HepG2 (cell line): ENCODE measurements around the gene KITLG. TPM values are rescaled to one million over a fixed set of nuclear protein-coding genes. Genes with fewer than 3 reads are reported as not detected.

Experiments used
- ATAC-seq: fragments of 200-7000 bp; cut with Tn5 transposase; 3 replicates; pipeline ENCODE4 v1.9.1; 2020; ENCODE audit warnings: mild to moderate bottlenecking, moderate library complexity
- BruUV-seq: library from RNA; stranded (reverse); fragments of 400-500 nt; replicated peaks from 2 replicates; lab custom pipeline; 2021; lab: Mats Ljungman, UMichigan
- CTCF ChIA-PET: fragments of 300-600 bp; formaldehyde crosslinking; extraction: SDS; loops from one replicate; lab custom pipeline; 2021; ENCODE audit warnings: low total read pairs, inconsistent platforms, low intra/inter-chr PET ratio; lab: Yijun Ruan, JAX
- POLR2A ChIA-PET: fragments of 350-600 bp; sonication (Branson Sonifier 250); formaldehyde crosslinking; loops from one replicate; lab custom pipeline; 2020; ENCODE audit warnings: antibody characterized with exemption, inconsistent platforms; lab: Yijun Ruan, JAX
- DNase-seq: peaks from one replicate; pipeline ENCODE4 v3.0.0-alpha.2; 2015; ENCODE audit warnings: low spot score
- FAIRE-seq: peaks from 3 replicates; lab custom pipeline; 2011; peaks lifted over from hg19 to GRCh38; lab: Jason Lieb, UNC
- H2AFZ ChIP-seq: one replicate; pipeline ENCODE4 v1.6.1; 2011; ENCODE audit warnings: low read length, inconsistent platforms
- H3K27ac ChIP-seq: fragments of 300-600 bp; 3 replicates; pipeline ENCODE4 v1.8.0; 2011; ENCODE audit warnings: mixed run types, mild to moderate bottlenecking, mixed read lengths, low read length, inconsistent platforms; ENCODE audit not compliant: insufficient read depth; ENCODE audit errors: extremely low read length
- H3K27me3 ChIP-seq, 2 experiments: fragments of 200-600 bp in 1 of 2; 2 replicates in 1 of 2; 3 replicates in 1 of 2; pipeline versions ENCODE4 v1.6.0 to v1.8.0; 2011; ENCODE audit warnings: low read length in 2 of 2, mild to moderate bottlenecking in 2 of 2, moderate library complexity in 2 of 2, inconsistent platforms in 1 of 2; ENCODE audit not compliant: insufficient read depth in 2 of 2, control insufficient read depth in 1 of 2
- H3K36me3 ChIP-seq, 2 experiments: fragments of 200-600 bp in 1 of 2; replicated peaks in 1 of 2; 2 replicates in 1 of 2; 3 replicates in 1 of 2; pipeline versions ENCODE4 v1.5.1 to v1.8.0; 2011; ENCODE audit warnings: low read length in 2 of 2, inconsistent platforms in 1 of 2; ENCODE audit not compliant: insufficient read depth in 2 of 2, control insufficient read depth in 1 of 2
- H3K4me1 ChIP-seq: 2 replicates; pipeline ENCODE4 v1.5.1; 2012; ENCODE audit warnings: low read length, inconsistent platforms; ENCODE audit not compliant: insufficient read depth
- H3K4me2 ChIP-seq: 2 replicates; pipeline ENCODE4 v1.6.0; 2011; ENCODE audit warnings: low read depth, low read length, inconsistent platforms
- H3K4me3 ChIP-seq, 3 experiments: fragments of 200-600 bp in 1 of 3; sonication (generic), shearing (Covaris generic) in 1 of 3; replicated peaks in 1 of 3; 2 replicates each; pipeline ENCODE4 v1.5.1; 2011 to 2016; ENCODE audit warnings: low read length in 3 of 3, inconsistent platforms in 2 of 3, low read depth in 2 of 3, mild to moderate bottlenecking in 2 of 3, control low read depth in 1 of 3, mixed read lengths in 1 of 3; ENCODE audit not compliant: insufficient read depth in 1 of 3
- H3K79me2 ChIP-seq: one replicate; pipeline ENCODE4 v1.6.1; 2011; ENCODE audit warnings: low read length, inconsistent platforms; ENCODE audit not compliant: insufficient read depth
- H3K9ac ChIP-seq: 2 replicates; pipeline ENCODE4 v1.6.0; 2011; ENCODE audit warnings: mild to moderate bottlenecking, low read depth, low read length, inconsistent platforms; ENCODE audit not compliant: insufficient read depth
- H3K9me3 ChIP-seq: 2 replicates; pipeline ENCODE4 v1.5.1; 2012; ENCODE audit warnings: mild to moderate bottlenecking, low read length
- H4K20me1 ChIP-seq: 2 replicates; pipeline ENCODE4 v1.6.0; 2011; ENCODE audit warnings: inconsistent platforms, mild to moderate bottlenecking, low read length, moderate library complexity; ENCODE audit not compliant: insufficient read depth
- AFF4 ChIP-seq: sonication (generic); formaldehyde crosslinking; IDR thresholded peaks from 2 replicates; pipeline ENCODE4 v1.4.0; 2020; ENCODE audit warnings: missing genetic modification reagents
- BCL3 ChIP-seq: sonication (generic); formaldehyde crosslinking; IDR thresholded peaks from 2 replicates; pipeline ENCODE4 v1.5.1; 2020; ENCODE audit warnings: mild to moderate bottlenecking, missing genetic modification reagents, moderate library complexity
- DMAP1 ChIP-seq: IDR thresholded peaks from 2 replicates; pipeline ENCODE4 v1.6.1; 2016
- DR1 ChIP-seq: sonication (generic); formaldehyde crosslinking; IDR thresholded peaks from 2 replicates; pipeline ENCODE4 v1.8.0; 2021; ENCODE audit warnings: mild to moderate bottlenecking, missing genetic modification reagents, inconsistent platforms
- KDM2A ChIP-seq: sonication (generic); formaldehyde crosslinking; IDR thresholded peaks from 2 replicates; pipeline ENCODE4 v1.4.0; 2020; ENCODE audit warnings: low read depth, missing genetic modification reagents, borderline replicate concordance
- KDM5A ChIP-seq: fragments of 200-600 bp; sonication (generic); IDR thresholded peaks from 2 replicates; pipeline ENCODE4 v1.7.0; 2018; ENCODE audit warnings: antibody characterized with exemption, mild to moderate bottlenecking, low read length, borderline replicate concordance
- KLF11 ChIP-seq: IDR thresholded peaks from 2 replicates; pipeline ENCODE4 v1.6.1; 2016; ENCODE audit warnings: missing compliant biosample characterization
- RFXANK ChIP-seq: IDR thresholded peaks from 2 replicates; pipeline ENCODE4 v1.6.1; 2016
- SNAPC2 ChIP-seq: sonication (generic); formaldehyde crosslinking; IDR thresholded peaks from 2 replicates; pipeline ENCODE4 v1.8.1; 2022; ENCODE audit warnings: mild to moderate bottlenecking, missing genetic modification reagents
- TOE1 ChIP-seq: sonication (generic); formaldehyde crosslinking; IDR thresholded peaks from 2 replicates; pipeline ENCODE4 v1.4.0; 2020; ENCODE audit warnings: mild to moderate bottlenecking, missing genetic modification reagents
- U2AF1 ChIP-seq: fragments of 200-400 bp; formaldehyde crosslinking; optimal IDR thresholded peaks from 2 replicates; pipeline ENCODE3; 2017; ENCODE audit warnings: mild to moderate bottlenecking, low read depth, low read length
- ZNF343 ChIP-seq: sonication (generic); formaldehyde crosslinking; IDR thresholded peaks from 2 replicates; pipeline ENCODE4 v1.4.0; 2020; ENCODE audit warnings: mild to moderate bottlenecking, missing genetic modification reagents
- ZNF382 ChIP-seq: sonication (generic); formaldehyde crosslinking; IDR thresholded peaks from 2 replicates; pipeline ENCODE4 v1.5.0; 2020; ENCODE audit warnings: missing genetic modification reagents, mild to moderate bottlenecking, borderline replicate concordance
- ZNF564 ChIP-seq: sonication (generic); formaldehyde crosslinking; IDR thresholded peaks from 2 replicates; pipeline ENCODE4 v1.8.1; 2023; ENCODE audit warnings: mild to moderate bottlenecking, missing genetic modification reagents
- WGBS: methylation state at CpG from one replicate; pipeline ENCODE4 v1.1.6; 2017; ENCODE audit warnings: low lambda C conversion rate; 5-methylcytosine and 5-hydroxymethylcytosine counted together
- in situ Hi-C: cut with HindIII; loops from 2 replicates; pipeline ENCODE4 v1.10.0; 2017; ENCODE audit warnings: low pct_unique_long_range_greater_than_20kb; ENCODE audit not compliant: extremely low pct_ligation_motif_present
- intact Hi-C: fragments of 100-400 bp; cut with micrococcal nuclease; formaldehyde crosslinking; loops from one replicate; pipeline ENCODE4 v1.10.0; 2022; ENCODE audit not compliant: unreplicated experiment
- polyA plus RNA-seq, 8 experiments: library from polyadenylated mRNA; depleted of rRNA in 3 of 8; stranded (reverse) in 7 of 8; unstranded in 1 of 8; fragments of >200 nt; fragmentation: Illumina TruSeq in 4 of 8; extraction: Trizol in 4 of 8; gene quantifications; 2 replicates each; pipeline versions ENCODE4 v1.2.1 to v1.2.3, GENCODE V29; 2011 to 2016; ENCODE audit warnings: low read depth in 4 of 8, missing spikeins in 1 of 8, mixed read lengths in 1 of 8; ENCODE audit not compliant: insufficient read depth in 1 of 8
- total RNA-seq, 5 experiments: library from RNA; depleted of rRNA; stranded (reverse); fragments of >200 nt; fragmentation: Illumina TruSeq; extraction: Trizol; gene quantifications; 2 replicates each; pipeline ENCODE4 v1.2.3, GENCODE V29; 2016; ENCODE audit warnings: low read depth in 1 of 5

Gene KITLG
- total and polyA plus RNA-seq, 2 of the 13 experiments (the other 11 are each of a cell fraction or from before 2014, with no cell fraction given): 0.66 to 4.3 TPM

- CTCF ChIA-PET: no interaction called here
- DNase-seq (no peak), FAIRE-seq (no peak), ATAC-seq (no peak)
- H3K79me2 ChIP-seq: no peaks in the 10 kb centered on the region
- intact Hi-C loops (no loop called here), in situ Hi-C loops (no loop called here)
- no TSS peak for BruUV-seq
- no peak overlapping the region for H3K4me2 ChIP-seq
- H3K36me3 ChIP-seq: no peaks in the 10 kb centered on the region
- 93% methylated on average over 1 of the region's 1 CpG for WGBS
- TF ChIP-seq KDM5A (no peak), KLF11 (CRISPR knock-in tag) (no peak), U2AF1 (no peak), TOE1 (no peak), DR1 (CRISPR knock-in tag) (no peak), ZNF382 (CRISPR knock-in tag) (no peak), KDM2A (CRISPR knock-in tag) (no peak), ZNF343 (CRISPR knock-in tag) (no peak)
- H2AFZ ChIP-seq: no peak overlapping the region
- no peak overlapping the region for H3K9ac ChIP-seq
- H3K4me1 ChIP-seq: no peaks in the 10 kb centered on the region
- no peaks in the 10 kb centered on the region for H3K27me3 ChIP-seq
- no peaks in the 10 kb centered on the region for H4K20me1 ChIP-seq
- POLR2A ChIA-PET: no interaction called here
- no peak overlapping the region for H3K4me3 ChIP-seq
- no peaks in the 10 kb centered on the region for H3K9me3 ChIP-seq
- H3K27ac ChIP-seq: no peak overlapping the region
These were observed 85.2 kb downstream of the KITLG start for GRCh38 chr12:88495031-88495430.

GRCh38 chr12:88494520-88494919 lies 85.8 kb downstream of the KITLG start:
- CTCF ChIA-PET: no interaction called here
- BruUV-seq: no TSS peak
- 59% methylated on average over 1 of the region's 1 CpG for WGBS
- Histone ChIP-seq H3K36me3 (no peaks in the 10 kb centered on the region), H2AFZ (no peak overlapping the region), H3K9me3 (no peaks in the 10 kb centered on the region), H3K9ac (no peak overlapping the region), H3K4me2 (no peak overlapping the region), H3K79me2 (no peaks in the 10 kb centered on the region), H3K4me1 (no peaks in the 10 kb centered on the region), H3K27ac (no peak overlapping the region), H4K20me1 (no peaks in the 10 kb centered on the region), H3K4me3 (no peak overlapping the region), H3K27me3 (no peaks in the 10 kb centered on the region)
- POLR2A ChIA-PET: no interaction called here
- ATAC-seq (no peak), DNase-seq (no peak), FAIRE-seq (no peak)
- in situ Hi-C loops (no loop called here), intact Hi-C loops (no loop called here)
- TF ChIP-seq RFXANK (CRISPR knock-in tag) (no peak), DMAP1 (CRISPR knock-in tag) (no peak), SNAPC2 (no peak), BCL3 (no peak), AFF4 (CRISPR knock-in tag) (no peak), ZNF564 (CRISPR knock-in tag) (no peak)
